Measurements from ENCODE around the gene CCDC197.

GRCh38 chr14:94052662-94053061 lies 55.6 kb downstream of the CCDC197 start:
- TF ChIP-seq CTCF (conservative IDR thresholded peaks at IDR 0.05; ENCODE audit: low read length) (no peak), EZH2phosphoT487 (IDR thresholded peaks at IDR 0.05; ENCODE audit: borderline replicate concordance, low read depth, low read length) (no peak)

Measured in OCI-LY7 (cell line).